ENCODE data around the gene WDR7. TPM values are rescaled to one million over a fixed set of nuclear protein-coding genes. Genes with fewer than 3 reads are reported as not detected.

WDR7 gene
- total and polyA plus RNA-seq, 2 experiments from 2014 or later = 7.0 to 14.8 TPM

DNA sequence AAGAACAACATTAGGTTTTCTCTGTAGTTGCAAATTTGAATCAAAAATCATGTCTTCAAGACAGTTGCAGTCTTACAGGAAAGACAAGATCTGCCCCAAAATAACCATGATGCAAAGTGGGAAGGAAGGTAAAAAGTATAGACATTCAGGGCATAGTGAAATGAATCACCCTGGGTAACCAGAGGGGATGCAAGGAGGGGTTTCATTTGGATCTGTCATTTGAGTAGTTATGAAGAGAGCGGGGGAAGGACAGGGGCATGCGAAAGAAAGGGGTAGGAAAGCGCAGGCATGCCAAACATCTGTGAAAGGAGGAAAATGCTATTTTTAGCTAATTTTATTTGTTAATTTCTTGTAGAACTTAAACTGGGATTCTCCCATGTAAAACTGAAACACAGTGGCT is 276.6 kb downstream of the WDR7 start (continued):
- TF ChIP-seq, protein P1, sequence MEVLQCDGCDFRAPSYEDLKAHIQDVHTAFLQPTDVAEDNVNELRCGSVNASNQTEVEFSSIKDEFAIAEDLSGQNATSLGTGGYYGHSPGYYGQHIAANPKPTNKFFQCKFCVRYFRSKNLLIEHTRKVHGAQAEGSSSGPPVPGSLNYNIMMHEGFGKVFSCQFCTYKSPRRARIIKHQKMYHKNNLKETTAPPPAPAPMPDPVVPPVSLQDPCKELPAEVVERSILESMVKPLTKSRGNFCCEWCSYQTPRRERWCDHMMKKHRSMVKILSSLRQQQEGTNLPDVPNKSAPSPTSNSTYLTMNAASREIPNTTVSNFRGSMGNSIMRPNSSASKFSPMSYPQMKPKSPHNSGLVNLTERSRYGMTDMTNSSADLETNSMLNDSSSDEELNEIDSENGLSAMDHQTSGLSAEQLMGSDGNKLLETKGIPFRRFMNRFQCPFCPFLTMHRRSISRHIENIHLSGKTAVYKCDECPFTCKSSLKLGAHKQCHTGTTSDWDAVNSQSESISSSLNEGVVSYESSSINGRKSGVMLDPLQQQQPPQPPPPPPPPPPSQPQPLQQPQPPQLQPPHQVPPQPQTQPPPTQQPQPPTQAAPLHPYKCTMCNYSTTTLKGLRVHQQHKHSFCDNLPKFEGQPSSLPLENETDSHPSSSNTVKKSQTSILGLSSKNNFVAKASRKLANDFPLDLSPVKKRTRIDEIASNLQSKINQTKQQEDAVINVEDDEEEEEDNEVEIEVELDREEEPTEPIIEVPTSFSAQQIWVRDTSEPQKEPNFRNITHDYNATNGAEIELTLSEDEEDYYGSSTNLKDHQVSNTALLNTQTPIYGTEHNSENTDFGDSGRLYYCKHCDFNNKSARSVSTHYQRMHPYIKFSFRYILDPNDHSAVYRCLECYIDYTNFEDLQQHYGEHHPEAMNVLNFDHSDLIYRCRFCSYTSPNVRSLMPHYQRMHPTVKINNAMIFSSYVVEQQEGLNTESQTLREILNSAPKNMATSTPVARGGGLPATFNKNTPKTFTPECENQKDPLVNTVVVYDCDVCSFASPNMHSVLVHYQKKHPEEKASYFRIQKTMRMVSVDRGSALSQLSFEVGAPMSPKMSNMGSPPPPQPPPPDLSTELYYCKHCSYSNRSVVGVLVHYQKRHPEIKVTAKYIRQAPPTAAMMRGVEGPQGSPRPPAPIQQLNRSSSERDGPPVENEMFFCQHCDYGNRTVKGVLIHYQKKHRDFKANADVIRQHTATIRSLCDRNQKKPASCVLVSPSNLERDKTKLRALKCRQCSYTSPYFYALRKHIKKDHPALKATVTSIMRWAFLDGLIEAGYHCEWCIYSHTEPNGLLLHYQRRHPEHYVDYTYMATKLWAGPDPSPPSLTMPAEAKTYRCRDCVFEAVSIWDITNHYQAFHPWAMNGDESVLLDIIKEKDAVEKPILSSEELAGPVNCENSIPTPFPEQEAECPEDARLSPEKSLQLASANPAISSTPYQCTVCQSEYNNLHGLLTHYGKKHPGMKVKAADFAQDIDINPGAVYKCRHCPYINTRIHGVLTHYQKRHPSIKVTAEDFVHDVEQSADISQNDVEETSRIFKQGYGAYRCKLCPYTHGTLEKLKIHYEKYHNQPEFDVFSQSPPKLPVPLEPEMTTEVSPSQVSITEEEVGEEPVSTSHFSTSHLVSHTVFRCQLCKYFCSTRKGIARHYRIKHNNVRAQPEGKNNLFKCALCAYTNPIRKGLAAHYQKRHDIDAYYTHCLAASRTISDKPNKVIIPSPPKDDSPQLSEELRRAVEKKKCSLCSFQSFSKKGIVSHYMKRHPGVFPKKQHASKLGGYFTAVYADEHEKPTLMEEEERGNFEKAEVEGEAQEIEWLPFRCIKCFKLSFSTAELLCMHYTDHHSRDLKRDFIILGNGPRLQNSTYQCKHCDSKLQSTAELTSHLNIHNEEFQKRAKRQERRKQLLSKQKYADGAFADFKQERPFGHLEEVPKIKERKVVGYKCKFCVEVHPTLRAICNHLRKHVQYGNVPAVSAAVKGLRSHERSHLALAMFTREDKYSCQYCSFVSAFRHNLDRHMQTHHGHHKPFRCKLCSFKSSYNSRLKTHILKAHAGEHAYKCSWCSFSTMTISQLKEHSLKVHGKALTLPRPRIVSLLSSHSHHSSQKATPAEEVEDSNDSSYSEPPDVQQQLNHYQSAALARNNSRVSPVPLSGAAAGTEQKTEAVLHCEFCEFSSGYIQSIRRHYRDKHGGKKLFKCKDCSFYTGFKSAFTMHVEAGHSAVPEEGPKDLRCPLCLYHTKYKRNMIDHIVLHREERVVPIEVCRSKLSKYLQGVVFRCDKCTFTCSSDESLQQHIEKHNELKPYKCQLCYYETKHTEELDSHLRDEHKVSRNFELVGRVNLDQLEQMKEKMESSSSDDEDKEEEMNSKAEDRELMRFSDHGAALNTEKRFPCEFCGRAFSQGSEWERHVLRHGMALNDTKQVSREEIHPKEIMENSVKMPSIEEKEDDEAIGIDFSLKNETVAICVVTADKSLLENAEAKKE (CRISPR knock-in tag; IDR thresholded peaks at IDR 0.05) = no peak
- TF ChIP-seq EZH2phosphoT487 (IDR thresholded peaks at IDR 0.05; ENCODE audit: unreplicated experiment) = no peak
- no peak for TF ChIP-seq JUNB (IDR thresholded peaks at IDR 0.05; ENCODE audit: unreplicated experiment)
- TF ChIP-seq, protein P2, sequence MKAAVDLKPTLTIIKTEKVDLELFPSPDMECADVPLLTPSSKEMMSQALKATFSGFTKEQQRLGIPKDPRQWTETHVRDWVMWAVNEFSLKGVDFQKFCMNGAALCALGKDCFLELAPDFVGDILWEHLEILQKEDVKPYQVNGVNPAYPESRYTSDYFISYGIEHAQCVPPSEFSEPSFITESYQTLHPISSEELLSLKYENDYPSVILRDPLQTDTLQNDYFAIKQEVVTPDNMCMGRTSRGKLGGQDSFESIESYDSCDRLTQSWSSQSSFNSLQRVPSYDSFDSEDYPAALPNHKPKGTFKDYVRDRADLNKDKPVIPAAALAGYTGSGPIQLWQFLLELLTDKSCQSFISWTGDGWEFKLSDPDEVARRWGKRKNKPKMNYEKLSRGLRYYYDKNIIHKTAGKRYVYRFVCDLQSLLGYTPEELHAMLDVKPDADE (IDR thresholded peaks at IDR 0.05) = no peak
- TF ChIP-seq, protein P3, sequence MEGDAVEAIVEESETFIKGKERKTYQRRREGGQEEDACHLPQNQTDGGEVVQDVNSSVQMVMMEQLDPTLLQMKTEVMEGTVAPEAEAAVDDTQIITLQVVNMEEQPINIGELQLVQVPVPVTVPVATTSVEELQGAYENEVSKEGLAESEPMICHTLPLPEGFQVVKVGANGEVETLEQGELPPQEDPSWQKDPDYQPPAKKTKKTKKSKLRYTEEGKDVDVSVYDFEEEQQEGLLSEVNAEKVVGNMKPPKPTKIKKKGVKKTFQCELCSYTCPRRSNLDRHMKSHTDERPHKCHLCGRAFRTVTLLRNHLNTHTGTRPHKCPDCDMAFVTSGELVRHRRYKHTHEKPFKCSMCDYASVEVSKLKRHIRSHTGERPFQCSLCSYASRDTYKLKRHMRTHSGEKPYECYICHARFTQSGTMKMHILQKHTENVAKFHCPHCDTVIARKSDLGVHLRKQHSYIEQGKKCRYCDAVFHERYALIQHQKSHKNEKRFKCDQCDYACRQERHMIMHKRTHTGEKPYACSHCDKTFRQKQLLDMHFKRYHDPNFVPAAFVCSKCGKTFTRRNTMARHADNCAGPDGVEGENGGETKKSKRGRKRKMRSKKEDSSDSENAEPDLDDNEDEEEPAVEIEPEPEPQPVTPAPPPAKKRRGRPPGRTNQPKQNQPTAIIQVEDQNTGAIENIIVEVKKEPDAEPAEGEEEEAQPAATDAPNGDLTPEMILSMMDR (conservative IDR thresholded peaks at IDR 0.05; ENCODE audit: low read depth in 2 of 2) = no peak

DNA sequence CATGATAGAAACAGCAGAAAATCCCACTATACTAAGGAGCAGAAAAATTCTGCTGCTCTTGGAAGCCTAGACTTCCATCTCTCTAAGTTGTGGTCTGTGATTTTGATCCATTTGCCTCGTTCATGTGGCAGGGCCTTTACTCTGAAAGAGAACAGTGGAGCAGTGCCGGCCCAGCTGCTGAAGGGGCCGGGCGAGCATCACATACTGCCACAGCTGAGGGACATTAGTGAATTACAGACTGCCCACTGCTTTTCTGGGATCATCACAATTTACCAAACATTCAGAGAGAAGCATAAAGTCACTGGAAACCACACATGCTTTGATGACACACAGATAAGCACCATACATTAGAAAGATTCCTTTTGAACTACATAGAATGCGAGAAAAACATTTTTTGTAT is 278.7 kb downstream of the WDR7 start:
- TF ChIP-seq, protein P3 (conservative IDR thresholded peaks at IDR 0.05; ENCODE audit: low read depth in 2 of 2) = no peak
- no peak for TF ChIP-seq STAT1 (IDR thresholded peaks at IDR 0.05; ENCODE audit: unreplicated experiment)
- TF ChIP-seq POLR2AphosphoS5 (IDR thresholded peaks at IDR 0.05; ENCODE audit: low read depth) = no peak
- no peak for TF ChIP-seq EZH2 (IDR thresholded peaks at IDR 0.05; ENCODE audit: low read depth, unreplicated experiment)
- no peak for TF ChIP-seq CREB1 (CRISPR knock-in tag; IDR thresholded peaks at IDR 0.05; ENCODE audit: low read depth)
- no peaks in the 10 kb centered on the region for H3K36me3 Mint-ChIP-seq (ENCODE audit: low read depth)
- DNase-seq (ENCODE audit: low spot score) (no peak), ATAC-seq (no peak)
- Histone ChIP-seq H3K27ac (ENCODE audit: low read depth) (no peak overlapping the region), H2AFZ (no peak overlapping the region), H3K4me3 (no peak overlapping the region), H3K36me3 (ENCODE audit: insufficient read depth) (no peaks in the 10 kb centered on the region), H3K4me2 (no peak overlapping the region), H3K9me2 (ENCODE audit: insufficient read depth) (no peaks in the 10 kb centered on the region), H3K79me2 (replicated peaks; ENCODE audit: insufficient read depth) (no peaks in the 10 kb centered on the region), H3K4me1 (ENCODE audit: insufficient read depth) (no peaks in the 10 kb centered on the region), H3K27me3 (ENCODE audit: insufficient read depth) (no peaks in the 10 kb centered on the region), H4K20me1 (replicated peaks; ENCODE audit: insufficient read depth) (no peaks in the 10 kb centered on the region), H3F3A (replicated peaks; ENCODE audit: low read depth) (no peaks in the 10 kb centered on the region)
- peaks cover 7% of the 10 kb centered on the region; the same call in 2 of the 3 replicates for H3K4me1 Mint-ChIP-seq
- H3K27ac Mint-ChIP-seq = no peak overlapping the region; the same call in 1 of the 2 replicates
- H3K9me3 Mint-ChIP-seq = no peaks in the 10 kb centered on the region
- no peak overlapping the region for H3K4me3 Mint-ChIP-seq
- no peaks in the 10 kb centered on the region for H3K27me3 Mint-ChIP-seq (ENCODE audit: insufficient read depth, low read depth, poor library complexity)
